Adrenal gland (tissue), 5 donors: Measurements from ENCODE around the gene TNS4.

Source experiments
- CTCF ChIP-seq, 6 experiments: fragments of 450-650 bp in 4 of 6; fragments of 200-600 bp in 2 of 6; sonication (generic) in 1 of 6; IDR thresholded peaks; 1 replicate in 5 of 6; 2 replicates in 1 of 6; pipeline versions ENCODE4 v1.5.1 to v1.8.0; 2016 to 2021; ENCODE audit warnings: antibody characterized with exemption in 6 of 6, mild to moderate bottlenecking in 2 of 6, moderate library complexity in 1 of 6
- POLR2A ChIP-seq, 2 donors: fragments of 450-650 bp; IDR thresholded peaks; one replicate each; pipeline ENCODE4 v1.6.1; 2017; ENCODE audit warnings: antibody characterized with exemption in 2 of 2, mild to moderate bottlenecking in 2 of 2, moderate library complexity in 1 of 2
- donor health status: DM: no; HTN: no; CAD: no.

GRCh38 chr17:40485851-40486521 lies 15.4 kb downstream of the TNS4 start:
- TF ChIP-seq CTCF (IDR thresholded peaks at IDR 0.05) (no peak), POLR2A (IDR thresholded peaks at IDR 0.05) (no peak)
